Glutamatergic neuron (in vitro differentiated cells): ENCODE measurements around the gene ALDH8A1. TPM values are rescaled to one million over a fixed set of nuclear protein-coding genes. Genes with fewer than 3 reads are reported as not detected.

Source experiments
- DNase-seq: peaks from one replicate; pipeline ENCODE4 v3.0.0; 2022
- H3K27ac Mint-ChIP-seq: one replicate; pipeline ENCODE4 v1.8.0; 2020; ENCODE audit warnings: mild to moderate bottlenecking, mixed read lengths, inconsistent platforms; ENCODE audit not compliant: unreplicated experiment
- H3K27me3 Mint-ChIP-seq: one replicate; pipeline ENCODE4 v1.8.0; 2020; ENCODE audit warnings: mild to moderate bottlenecking, moderate library complexity, mixed read lengths, inconsistent platforms; ENCODE audit not compliant: unreplicated experiment
- H3K36me3 Mint-ChIP-seq: one replicate; pipeline ENCODE4 v1.8.0; 2020; ENCODE audit warnings: mild to moderate bottlenecking, mixed read lengths, inconsistent platforms; ENCODE audit not compliant: unreplicated experiment
- H3K4me1 Mint-ChIP-seq: one replicate; pipeline ENCODE4 v1.8.0; 2020; ENCODE audit warnings: mild to moderate bottlenecking, low read depth, mixed read lengths, inconsistent platforms; ENCODE audit not compliant: unreplicated experiment
- H3K4me3 Mint-ChIP-seq: one replicate; pipeline ENCODE4 v1.8.0; 2020; ENCODE audit warnings: mild to moderate bottlenecking, mixed read lengths, inconsistent platforms; ENCODE audit not compliant: unreplicated experiment
- H3K9me3 Mint-ChIP-seq: one replicate; pipeline ENCODE4 v1.8.0; 2020; ENCODE audit warnings: mild to moderate bottlenecking, moderate library complexity, mixed read lengths, inconsistent platforms; ENCODE audit not compliant: unreplicated experiment
- long read RNA-seq: library from polyadenylated mRNA; unstranded; transcript quantifications from one replicate; pipeline ENCODE4 v2.0.0, GENCODE V29; 2020; ENCODE audit not compliant: unreplicated experiment
- total RNA-seq: library from RNA; stranded (reverse); fragmentation: NEBNext Ultra II Directional; extraction: Animal tissue kit (Norgen Biotek cat#: 25700); gene quantifications from one replicate; pipeline ENCODE4 v1.2.1, GENCODE V29; 2021; ENCODE audit not compliant: unreplicated experiment
- TF ChIP-seq, protein P1 (sequence below): fragments of 200-600 bp; sonication (generic); IDR thresholded peaks from one replicate; pipeline ENCODE4 v1.5.0; 2021; ENCODE audit not compliant: partially characterized antibody, unreplicated experiment

The ALDH8A1 gene, protein sequence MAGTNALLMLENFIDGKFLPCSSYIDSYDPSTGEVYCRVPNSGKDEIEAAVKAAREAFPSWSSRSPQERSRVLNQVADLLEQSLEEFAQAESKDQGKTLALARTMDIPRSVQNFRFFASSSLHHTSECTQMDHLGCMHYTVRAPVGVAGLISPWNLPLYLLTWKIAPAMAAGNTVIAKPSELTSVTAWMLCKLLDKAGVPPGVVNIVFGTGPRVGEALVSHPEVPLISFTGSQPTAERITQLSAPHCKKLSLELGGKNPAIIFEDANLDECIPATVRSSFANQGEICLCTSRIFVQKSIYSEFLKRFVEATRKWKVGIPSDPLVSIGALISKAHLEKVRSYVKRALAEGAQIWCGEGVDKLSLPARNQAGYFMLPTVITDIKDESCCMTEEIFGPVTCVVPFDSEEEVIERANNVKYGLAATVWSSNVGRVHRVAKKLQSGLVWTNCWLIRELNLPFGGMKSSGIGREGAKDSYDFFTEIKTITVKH
- total RNA-seq: 1.8 TPM
- long read RNA-seq: 0 reads

DNA sequence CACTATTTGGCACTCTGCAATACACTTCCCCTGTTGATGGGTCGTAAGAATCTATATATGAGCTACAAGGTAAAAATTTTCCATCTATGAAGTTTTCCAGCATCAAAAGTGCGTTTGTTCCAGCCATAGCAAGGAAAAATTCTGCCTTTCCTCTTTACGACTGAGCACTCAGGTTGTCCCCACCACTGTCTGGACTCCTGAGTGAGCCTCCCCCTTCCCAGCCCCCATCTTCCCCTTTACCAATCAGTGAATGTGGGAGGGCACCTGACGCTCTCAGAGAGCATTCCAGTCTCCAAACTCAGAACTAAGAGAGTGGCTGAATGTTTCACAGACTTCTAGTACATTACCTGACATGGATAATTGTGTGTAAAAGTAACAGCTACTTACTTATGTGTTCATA, at the start of gene ALDH8A1:
TSS of gene ALDH8A1 (minus strand) at position 175 of the 400 bp plus-strand sequence. CDS start at position 127, 48 bp downstream.
- TF ChIP-seq, protein P1, sequence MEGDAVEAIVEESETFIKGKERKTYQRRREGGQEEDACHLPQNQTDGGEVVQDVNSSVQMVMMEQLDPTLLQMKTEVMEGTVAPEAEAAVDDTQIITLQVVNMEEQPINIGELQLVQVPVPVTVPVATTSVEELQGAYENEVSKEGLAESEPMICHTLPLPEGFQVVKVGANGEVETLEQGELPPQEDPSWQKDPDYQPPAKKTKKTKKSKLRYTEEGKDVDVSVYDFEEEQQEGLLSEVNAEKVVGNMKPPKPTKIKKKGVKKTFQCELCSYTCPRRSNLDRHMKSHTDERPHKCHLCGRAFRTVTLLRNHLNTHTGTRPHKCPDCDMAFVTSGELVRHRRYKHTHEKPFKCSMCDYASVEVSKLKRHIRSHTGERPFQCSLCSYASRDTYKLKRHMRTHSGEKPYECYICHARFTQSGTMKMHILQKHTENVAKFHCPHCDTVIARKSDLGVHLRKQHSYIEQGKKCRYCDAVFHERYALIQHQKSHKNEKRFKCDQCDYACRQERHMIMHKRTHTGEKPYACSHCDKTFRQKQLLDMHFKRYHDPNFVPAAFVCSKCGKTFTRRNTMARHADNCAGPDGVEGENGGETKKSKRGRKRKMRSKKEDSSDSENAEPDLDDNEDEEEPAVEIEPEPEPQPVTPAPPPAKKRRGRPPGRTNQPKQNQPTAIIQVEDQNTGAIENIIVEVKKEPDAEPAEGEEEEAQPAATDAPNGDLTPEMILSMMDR: no peak
- DNase-seq: no peak
- no peak within 1 kb of the TSS for H3K27ac Mint-ChIP-seq
- H3K4me1 Mint-ChIP-seq: no peaks in the 10 kb centered on the region
- H3K36me3 Mint-ChIP-seq: no peaks in the 10 kb centered on the region
- no peaks in the 10 kb centered on the region for H3K27me3 Mint-ChIP-seq
- no peak within 1 kb of the TSS for H3K4me3 Mint-ChIP-seq
- H3K9me3 Mint-ChIP-seq: no peaks in the 10 kb centered on the region

DNA sequence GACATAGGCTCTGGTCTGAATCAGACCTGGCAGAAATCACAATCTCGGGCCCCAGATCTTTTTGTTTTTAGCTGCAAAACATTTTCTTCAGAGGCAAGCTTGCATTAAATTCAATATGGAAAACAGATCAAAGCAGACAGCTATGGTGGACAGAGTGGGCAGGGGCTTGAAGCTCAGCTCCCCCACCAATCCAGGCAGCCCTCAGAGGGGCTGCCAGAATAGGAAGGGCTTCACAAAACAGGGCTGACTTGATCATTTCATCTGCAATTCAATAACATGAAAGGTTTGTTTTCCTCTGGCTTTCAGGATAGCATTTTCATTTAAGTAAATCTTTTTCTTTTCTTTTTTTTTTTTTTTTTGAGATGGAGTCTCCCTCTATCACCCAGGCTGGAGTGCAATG, 49.2 kb upstream of the ALDH8A1 start:
- Mint-ChIP-seq H3K27ac (no peak overlapping the region), H3K36me3 (no peaks in the 10 kb centered on the region), H3K9me3 (no peaks in the 10 kb centered on the region), H3K4me1 (no peaks in the 10 kb centered on the region), H3K4me3 (no peak overlapping the region), H3K27me3 (no peaks in the 10 kb centered on the region)
- TF ChIP-seq, protein P1: no peak
- DNase-seq: no peak

DNA sequence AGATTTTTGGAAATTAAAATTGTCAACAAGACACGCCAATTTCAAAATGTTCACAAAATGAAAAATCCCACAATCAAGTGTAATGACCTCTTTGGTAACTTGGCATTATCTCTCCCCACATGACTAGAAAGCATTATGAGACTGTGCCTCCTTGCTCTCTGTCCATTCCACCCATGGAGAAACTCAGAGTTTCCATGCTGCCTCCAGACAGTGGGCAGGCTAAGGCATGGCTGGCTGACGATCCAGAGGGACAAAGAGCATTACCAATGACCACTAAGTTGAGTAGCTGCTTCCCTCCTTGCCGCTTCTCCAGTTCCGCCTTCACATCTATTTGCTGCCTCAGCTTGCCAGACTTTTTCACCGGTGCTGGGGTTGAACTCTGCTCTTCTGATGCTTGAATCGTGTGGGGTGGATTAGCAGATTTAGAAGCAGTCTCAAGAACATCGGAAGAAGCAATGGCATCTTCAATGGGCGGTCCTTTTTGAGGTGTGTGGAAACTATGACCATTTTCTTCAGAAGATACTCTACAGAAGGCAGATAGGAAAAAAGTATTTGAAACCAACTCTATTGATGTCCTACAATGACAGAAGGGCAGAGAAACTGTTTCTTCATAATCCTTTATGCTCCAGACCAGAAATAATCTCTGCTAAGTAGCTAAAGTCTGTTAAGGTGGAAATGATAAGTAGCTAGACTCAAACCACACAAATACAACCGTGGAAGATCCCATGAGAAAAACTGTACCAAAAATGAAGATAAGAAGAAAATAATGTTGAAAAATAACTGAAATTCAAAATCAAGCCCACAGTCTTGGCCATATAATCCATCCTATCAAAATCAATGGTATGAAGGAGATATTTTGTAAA, 47.5 kb upstream of the ALDH8A1 start:
- Mint-ChIP-seq H3K36me3 (no peaks in the 10 kb centered on the region), H3K9me3 (no peaks in the 10 kb centered on the region), H3K27me3 (no peaks in the 10 kb centered on the region), H3K4me1 (no peaks in the 10 kb centered on the region), H3K27ac (no peak overlapping the region), H3K4me3 (no peak overlapping the region)
- DNase-seq: no peak
- TF ChIP-seq, protein P1: no peak

DNA sequence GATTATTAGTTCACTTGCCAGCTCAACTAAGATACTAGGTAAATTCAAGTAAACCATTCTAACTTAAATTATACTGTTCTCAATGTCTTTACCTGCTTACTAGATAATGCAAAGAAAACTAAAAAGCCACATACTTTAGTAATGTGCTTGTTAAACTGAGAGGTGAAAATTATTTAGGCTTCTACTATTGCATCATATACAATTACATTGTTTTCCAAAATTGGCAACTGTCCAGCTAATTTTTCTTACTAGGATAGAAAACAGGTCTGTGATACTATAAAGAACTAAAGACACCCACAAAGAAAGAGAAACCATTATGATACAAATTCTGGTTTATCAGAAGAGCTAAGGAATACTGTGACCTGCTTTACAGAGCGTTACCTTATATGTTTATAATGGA, 45.6 kb upstream of the ALDH8A1 start:
- no peak for DNase-seq
- H3K4me3 Mint-ChIP-seq: no peak overlapping the region
- H3K27ac Mint-ChIP-seq: no peak overlapping the region
- H3K9me3 Mint-ChIP-seq: no peaks in the 10 kb centered on the region
- no peaks in the 10 kb centered on the region for H3K4me1 Mint-ChIP-seq
- TF ChIP-seq, protein P1: no peak
- no peaks in the 10 kb centered on the region for H3K36me3 Mint-ChIP-seq
- no peaks in the 10 kb centered on the region for H3K27me3 Mint-ChIP-seq
